ENCODE measurements around the gene DCAF15.
"Not testable (repeated sequence)": the region's sequence is repeated elsewhere in the genome, so short reads cannot be mapped to it uniquely, and the experiment has no call there.

DCAF15 gene

GRCh38 chr19:13972368-13973155, 20.3 kb downstream of the DCAF15 start:
- H3K9me3 Mint-ChIP-seq = no peaks in the 10 kb centered on the region
- no peak overlapping the region for H3K27ac Mint-ChIP-seq
- no peak overlapping the region for H3K4me3 Mint-ChIP-seq
- H3K36me3 Mint-ChIP-seq (ENCODE audit: low read depth) = peaks cover 18% of the 10 kb centered on the region
- no peaks in the 10 kb centered on the region for H3K27me3 Mint-ChIP-seq (ENCODE audit: low read depth)
- peaks cover 7% of the 10 kb centered on the region for H3K4me1 Mint-ChIP-seq (ENCODE audit: low read depth)

DNA sequence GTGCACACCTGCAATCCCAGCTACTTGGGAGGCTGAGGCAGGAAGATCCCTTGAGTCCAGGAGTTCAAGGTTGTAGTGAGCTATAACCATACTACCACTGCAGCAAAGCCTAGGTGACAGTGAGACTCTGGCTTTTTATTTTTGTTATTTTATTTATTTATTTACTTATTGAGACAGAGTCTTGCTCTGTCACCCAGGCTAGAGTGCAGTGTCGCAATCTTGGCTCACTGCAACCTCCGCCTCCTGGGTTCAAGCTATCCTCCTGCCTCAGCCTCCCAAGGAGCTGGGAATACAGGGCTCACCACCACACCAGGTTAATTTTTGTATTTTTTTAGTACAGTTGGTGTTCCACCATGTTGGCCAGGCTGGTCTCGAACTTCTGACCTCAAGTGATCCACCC, 21.2 kb downstream of the DCAF15 start:
- peaks cover 18% of the 10 kb centered on the region for H3K36me3 Mint-ChIP-seq (ENCODE audit: low read depth)
- H3K27me3 Mint-ChIP-seq (ENCODE audit: low read depth); H3K27ac Mint-ChIP-seq; H3K4me3 Mint-ChIP-seq; H3K9me3 Mint-ChIP-seq; H3K4me1 Mint-ChIP-seq (ENCODE audit: low read depth): not testable (repeated sequence)

GRCh38 chr19:13974073-13974472, 21.8 kb downstream of the DCAF15 start:
- peak overlapping the region; percentile 57 for H3K27ac Mint-ChIP-seq
- peaks cover 7% of the 10 kb centered on the region for H3K4me1 Mint-ChIP-seq (ENCODE audit: low read depth)
- H3K27me3 Mint-ChIP-seq (ENCODE audit: low read depth) = no peaks in the 10 kb centered on the region
- H3K9me3 Mint-ChIP-seq = no peaks in the 10 kb centered on the region
- peaks cover 15% of the 10 kb centered on the region for H3K36me3 Mint-ChIP-seq (ENCODE audit: low read depth)
- no peak overlapping the region for H3K4me3 Mint-ChIP-seq

DNA sequence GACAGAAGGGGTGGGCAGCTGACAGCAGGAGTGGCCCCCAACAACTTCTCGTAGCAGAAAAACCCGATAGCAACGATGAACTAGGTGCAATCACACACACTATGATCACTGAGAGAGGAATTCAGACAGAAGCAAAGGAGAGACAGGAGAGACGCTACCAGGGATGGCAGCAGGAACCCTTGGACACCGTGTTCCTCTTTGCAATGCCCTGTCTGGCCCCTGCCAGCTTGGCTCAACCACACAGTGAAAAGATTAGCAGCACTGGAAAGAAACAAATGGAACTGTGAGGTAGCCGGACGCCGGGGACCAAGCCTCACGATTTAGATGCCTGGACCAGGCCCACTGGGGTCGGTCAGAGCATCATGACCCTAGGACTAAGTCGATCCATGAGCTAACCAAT, 23.6 kb downstream of the DCAF15 start:
- peaks cover 10% of the 10 kb centered on the region for H3K4me1 Mint-ChIP-seq (ENCODE audit: low read depth)

DNA sequence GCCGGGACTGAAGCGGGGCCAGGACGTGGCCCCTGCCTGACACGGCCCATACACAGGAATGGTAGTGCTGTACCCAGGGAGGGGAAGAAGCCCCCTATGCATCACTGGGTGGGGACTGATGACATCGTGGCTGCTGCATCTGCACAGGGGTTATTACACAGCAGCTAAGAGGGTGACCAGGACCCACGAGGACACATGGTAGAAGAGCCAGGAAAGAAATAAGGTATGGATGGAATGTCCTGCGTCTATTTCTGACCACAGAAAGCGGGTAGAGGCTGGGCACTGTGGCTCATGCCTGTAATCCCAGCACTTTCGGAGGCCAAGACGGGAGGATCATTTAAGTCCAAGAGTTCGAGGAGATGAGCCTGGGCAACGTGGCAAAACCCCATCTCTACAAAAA, 24.1 kb downstream of the DCAF15 start:
- H3K9me3 Mint-ChIP-seq = no peaks in the 10 kb centered on the region
- H3K36me3 Mint-ChIP-seq (ENCODE audit: low read depth) = peaks cover 14% of the 10 kb centered on the region
- peaks cover 14% of the 10 kb centered on the region for H3K4me1 Mint-ChIP-seq (ENCODE audit: low read depth)
- no peaks in the 10 kb centered on the region for H3K27me3 Mint-ChIP-seq (ENCODE audit: low read depth)
- no peak overlapping the region for H3K4me3 Mint-ChIP-seq
- H3K27ac Mint-ChIP-seq = no peak overlapping the region

More for the DNA sequence above, 23.6 kb downstream of the DCAF15 start:
- H3K27ac Mint-ChIP-seq = no peak overlapping the region
- H3K9me3 Mint-ChIP-seq = no peaks in the 10 kb centered on the region
- H3K27me3 Mint-ChIP-seq (ENCODE audit: low read depth) = no peaks in the 10 kb centered on the region
- H3K36me3 Mint-ChIP-seq (ENCODE audit: low read depth) = peaks cover 14% of the 10 kb centered on the region
- no peak overlapping the region for H3K4me3 Mint-ChIP-seq

DNA sequence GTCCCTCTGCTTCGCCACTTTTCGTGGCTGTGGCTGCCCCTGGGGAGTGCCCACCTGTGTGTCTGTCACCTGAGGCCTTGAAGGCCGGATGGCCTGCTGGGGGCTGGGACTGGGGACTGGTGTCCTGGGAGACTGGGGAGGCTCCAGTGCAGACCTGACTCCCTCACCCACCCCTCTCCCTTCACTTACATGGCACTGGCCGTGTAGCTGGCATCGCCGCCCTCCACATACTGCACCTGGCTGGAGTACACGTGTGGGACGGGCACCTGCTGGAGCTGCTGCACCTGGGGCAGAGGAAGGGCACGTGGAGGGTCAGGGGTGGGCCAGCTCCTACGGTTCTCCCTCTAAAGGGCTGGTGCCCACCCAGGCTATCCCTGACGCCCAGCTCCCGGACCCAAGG, 25.5 kb downstream of the DCAF15 start:
- H3K9me3 Mint-ChIP-seq = no peaks in the 10 kb centered on the region
- no peak overlapping the region for H3K4me3 Mint-ChIP-seq
- H3K27ac Mint-ChIP-seq = no peak overlapping the region
- H3K27me3 Mint-ChIP-seq (ENCODE audit: low read depth) = no peaks in the 10 kb centered on the region
- H3K36me3 Mint-ChIP-seq (ENCODE audit: low read depth) = peaks cover 16% of the 10 kb centered on the region
- H3K4me1 Mint-ChIP-seq (ENCODE audit: low read depth) = peaks cover 19% of the 10 kb centered on the region

DNA sequence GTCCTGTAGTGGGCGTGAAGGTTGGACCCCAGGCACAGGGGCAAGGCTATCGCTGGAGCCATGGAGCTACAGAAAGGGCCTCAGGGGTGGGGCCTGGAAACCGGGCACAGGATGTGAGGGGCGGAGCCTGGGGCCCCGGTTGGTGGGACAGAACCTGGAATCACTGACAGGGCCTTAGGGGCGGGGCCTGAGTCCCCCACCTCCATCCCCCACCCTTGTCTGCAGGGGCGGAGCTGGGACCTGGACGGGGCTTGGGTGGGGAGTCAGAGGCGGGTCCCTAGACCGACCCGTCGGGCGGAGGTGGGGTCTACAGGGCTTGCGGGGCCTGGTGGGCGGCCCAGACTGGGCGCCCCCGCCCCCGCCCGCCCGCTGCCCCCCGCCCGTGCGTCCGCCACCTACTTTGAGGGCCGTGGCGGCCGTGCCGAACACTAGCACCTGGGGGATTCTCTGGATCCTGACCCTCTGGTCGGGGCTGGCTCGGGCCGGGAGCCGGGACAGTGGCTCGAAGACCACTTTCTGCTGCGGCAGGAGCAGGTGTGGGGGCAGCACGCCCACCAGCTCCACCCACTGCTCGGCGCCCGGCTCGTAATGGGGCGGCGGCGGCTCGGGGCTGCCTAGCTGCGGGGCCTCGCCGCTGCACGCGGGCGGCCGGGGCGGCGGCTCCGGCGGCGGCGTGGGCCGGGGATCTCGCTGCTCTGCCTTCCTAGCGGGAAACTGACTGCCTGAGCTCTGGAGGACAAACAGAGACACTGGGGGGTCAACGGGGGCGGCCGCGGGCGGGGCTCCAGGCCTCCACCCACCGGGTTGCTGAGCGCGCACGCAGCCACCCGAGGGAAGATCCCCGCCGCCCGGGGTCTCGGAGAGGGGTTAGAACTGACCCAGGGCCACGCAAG, 26.3 kb downstream of the DCAF15 start:
- H3K36me3 Mint-ChIP-seq (ENCODE audit: low read depth) = peaks cover 18% of the 10 kb centered on the region
- no peak overlapping the region for H3K4me3 Mint-ChIP-seq
- no peaks in the 10 kb centered on the region for H3K9me3 Mint-ChIP-seq
- H3K27me3 Mint-ChIP-seq (ENCODE audit: low read depth) = no peaks in the 10 kb centered on the region
- peaks cover 19% of the 10 kb centered on the region for H3K4me1 Mint-ChIP-seq (ENCODE audit: low read depth)
- no peak overlapping the region for H3K27ac Mint-ChIP-seq

DNA sequence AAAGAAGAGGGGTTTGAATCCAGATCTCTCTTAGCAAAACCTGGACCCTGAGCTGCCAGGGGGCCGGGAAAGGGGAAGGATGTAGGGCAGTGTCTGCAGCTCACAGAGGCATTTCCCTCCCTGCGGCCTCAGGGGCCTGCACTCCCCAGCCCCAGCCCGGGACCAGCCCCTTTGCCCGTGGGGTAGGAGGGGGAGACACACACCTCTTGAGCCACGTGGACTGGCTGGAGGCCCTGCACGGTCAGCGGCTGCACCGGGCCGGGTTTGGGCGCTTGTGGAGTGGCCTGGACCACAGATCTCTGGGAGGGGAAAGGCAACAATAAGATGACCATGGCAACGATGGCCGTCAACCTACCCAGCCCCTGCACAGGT, 26.9 kb downstream of the DCAF15 start:
- Mint-ChIP-seq H3K27ac (no peak overlapping the region), H3K9me3 (no peaks in the 10 kb centered on the region), H3K4me3 (no peak overlapping the region), H3K36me3 (ENCODE audit: low read depth) (peaks cover 15% of the 10 kb centered on the region), H3K27me3 (ENCODE audit: low read depth) (no peaks in the 10 kb centered on the region), H3K4me1 (ENCODE audit: low read depth) (peaks cover 15% of the 10 kb centered on the region)

GRCh38 chr19:13979686-13980085, 27.4 kb downstream of the DCAF15 start:
- H3K27me3 Mint-ChIP-seq (ENCODE audit: low read depth) = no peaks in the 10 kb centered on the region

GRCh38 chr19:13980340-13980739, 28.0 kb downstream of the DCAF15 start:
- H3K27ac Mint-ChIP-seq = no peak overlapping the region

More at GRCh38 chr19:13979686-13980085, 27.4 kb downstream of the DCAF15 start:
- H3K27ac Mint-ChIP-seq = no peak overlapping the region
- H3K4me1 Mint-ChIP-seq (ENCODE audit: low read depth) = peaks cover 12% of the 10 kb centered on the region
- no peak overlapping the region for H3K4me3 Mint-ChIP-seq
- H3K36me3 Mint-ChIP-seq (ENCODE audit: low read depth) = peaks cover 12% of the 10 kb centered on the region
- no peaks in the 10 kb centered on the region for H3K9me3 Mint-ChIP-seq

DNA sequence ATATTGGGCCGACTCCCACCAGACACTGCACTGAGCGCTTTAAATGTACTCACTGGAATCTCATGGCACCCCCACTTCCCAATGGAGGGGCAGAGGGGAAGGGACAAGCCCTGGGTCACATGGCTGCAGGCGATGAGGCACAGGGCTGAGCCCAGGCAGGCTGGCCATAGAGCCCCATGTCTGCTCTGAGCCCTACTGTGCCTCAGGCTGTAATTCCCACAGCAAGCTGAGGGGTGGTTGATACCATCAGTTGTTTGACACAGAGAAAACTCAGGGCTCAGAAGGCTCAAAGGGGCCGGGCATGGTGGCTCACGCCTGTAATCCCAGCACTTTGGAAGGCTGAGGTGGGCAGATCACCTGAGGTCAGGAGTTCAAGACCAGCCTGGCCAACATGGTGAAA, 28.7 kb downstream of the DCAF15 start:
- Mint-ChIP-seq H3K27ac (peak overlapping the region; percentile 45), H3K4me1 (ENCODE audit: low read depth) (peaks cover 17% of the 10 kb centered on the region), H3K27me3 (ENCODE audit: low read depth) (no peaks in the 10 kb centered on the region), H3K36me3 (ENCODE audit: low read depth) (peaks cover 9% of the 10 kb centered on the region), H3K9me3 (no peaks in the 10 kb centered on the region), H3K4me3 (no peak overlapping the region)

More at GRCh38 chr19:13980340-13980739, 28.0 kb downstream of the DCAF15 start:
- H3K4me3 Mint-ChIP-seq = no peak overlapping the region
- H3K27me3 Mint-ChIP-seq (ENCODE audit: low read depth) = no peaks in the 10 kb centered on the region
- no peaks in the 10 kb centered on the region for H3K9me3 Mint-ChIP-seq
- peaks cover 13% of the 10 kb centered on the region for H3K4me1 Mint-ChIP-seq (ENCODE audit: low read depth)
- H3K36me3 Mint-ChIP-seq (ENCODE audit: low read depth) = peaks cover 12% of the 10 kb centered on the region

GRCh38 chr19:13981467-13981866, 29.2 kb downstream of the DCAF15 start:
- peaks cover 8% of the 10 kb centered on the region for H3K36me3 Mint-ChIP-seq (ENCODE audit: low read depth)
- H3K4me3 Mint-ChIP-seq = no peak overlapping the region
- H3K4me1 Mint-ChIP-seq (ENCODE audit: low read depth) = peaks cover 19% of the 10 kb centered on the region
- peak overlapping the region; percentile 45 for H3K27ac Mint-ChIP-seq
- H3K9me3 Mint-ChIP-seq = no peaks in the 10 kb centered on the region
- no peaks in the 10 kb centered on the region for H3K27me3 Mint-ChIP-seq (ENCODE audit: low read depth)

- H3K36me3 Mint-ChIP-seq (ENCODE audit: low read depth) = peaks cover 4% of the 10 kb centered on the region
- peaks cover 24% of the 10 kb centered on the region for H3K4me1 Mint-ChIP-seq (ENCODE audit: low read depth)
Measured at GRCh38 chr19:13981988-13982501, 29.7 kb downstream of the DCAF15 start.

GRCh38 chr19:13982773-13983172, 30.5 kb downstream of the DCAF15 start:
- Mint-ChIP-seq H3K27ac (no peak overlapping the region), H3K36me3 (ENCODE audit: low read depth) (peaks cover 4% of the 10 kb centered on the region), H3K27me3 (ENCODE audit: low read depth) (no peaks in the 10 kb centered on the region), H3K4me1 (ENCODE audit: low read depth) (peaks cover 28% of the 10 kb centered on the region), H3K4me3 (no peak overlapping the region), H3K9me3 (no peaks in the 10 kb centered on the region)

More at GRCh38 chr19:13981988-13982501, 29.7 kb downstream of the DCAF15 start:
- no peaks in the 10 kb centered on the region for H3K9me3 Mint-ChIP-seq
- H3K27me3 Mint-ChIP-seq (ENCODE audit: low read depth) = no peaks in the 10 kb centered on the region
- H3K4me3 Mint-ChIP-seq = no peak overlapping the region
- no peak overlapping the region for H3K27ac Mint-ChIP-seq

Data from T-helper 1 cell treated with Interleukin-12 subunit alpha and Interleukin-12 subunit beta and Interleukin-4 antibody, amounts not matched to agents 30 μg/mL and 1 μg/mL, for 36 hours (primary cell).